Hepatocyte (in vitro differentiated cells): ENCODE measurements around the gene TSPEAR. TPM values are rescaled to one million over a fixed set of nuclear protein-coding genes. Genes with fewer than 3 reads are reported as not detected.

Source experiments
- DNase-seq: peaks from one replicate; pipeline ENCODE4 v3.0.0-alpha.2; 2016; ENCODE audit warnings: low spot score
- H2AFZ ChIP-seq: fragments of 200-600 bp; sonication (generic); 2 replicates; pipeline ENCODE4 v1.6.0; 2016; ENCODE audit warnings: antibody characterized with exemption, mild to moderate bottlenecking
- H3K27ac ChIP-seq: fragments of 200-600 bp; sonication (generic); 2 replicates; pipeline ENCODE4 v1.5.1; 2016; ENCODE audit warnings: mild to moderate bottlenecking
- H3K27me3 ChIP-seq: fragments of 200-600 bp; sonication (generic); 2 replicates; pipeline ENCODE4 v1.6.1; 2016
- H3K36me3 ChIP-seq: fragments of 200-600 bp; sonication (generic); replicated peaks from 2 replicates; pipeline ENCODE4 v1.5.1; 2016; ENCODE audit warnings: low read depth; ENCODE audit not compliant: insufficient read depth
- H3K4me1 ChIP-seq: fragments of 200-600 bp; sonication (generic); 2 replicates; pipeline ENCODE4 v1.5.1; 2016; ENCODE audit warnings: mild to moderate bottlenecking, moderate library complexity; ENCODE audit not compliant: insufficient read depth
- H3K4me2 ChIP-seq: fragments of 200-600 bp; sonication (generic); 2 replicates; pipeline ENCODE4 v1.6.0; 2016
- H3K4me3 ChIP-seq: fragments of 200-600 bp; sonication (generic); 2 replicates; pipeline ENCODE4 v1.5.1; 2016; ENCODE audit warnings: mild to moderate bottlenecking
- H3K79me2 ChIP-seq: fragments of 200-600 bp; sonication (generic); 2 replicates; pipeline ENCODE4 v1.6.0; 2017; ENCODE audit warnings: mild to moderate bottlenecking
- H3K9me2 ChIP-seq: fragments of 200-600 bp; sonication (generic); replicated peaks from 2 replicates; pipeline ENCODE4 v1.6.0; 2017; ENCODE audit warnings: mild to moderate bottlenecking; ENCODE audit not compliant: insufficient read depth
- H3K9me3 ChIP-seq: fragments of 200-600 bp; sonication (generic); 2 replicates; pipeline ENCODE4 v1.5.1; 2016; ENCODE audit warnings: low read depth, mild to moderate bottlenecking
- H4K20me1 ChIP-seq: fragments of 200-600 bp; sonication (generic); 2 replicates; pipeline ENCODE4 v1.6.0; 2016; ENCODE audit warnings: mild to moderate bottlenecking; ENCODE audit not compliant: insufficient read depth, poor library complexity, severe bottlenecking
- CTCF ChIP-seq: fragments of 200-600 bp; sonication (generic); IDR thresholded peaks from 2 replicates; pipeline ENCODE4 v1.5.1; 2016; ENCODE audit warnings: antibody characterized with exemption, mild to moderate bottlenecking; ENCODE audit not compliant: poor library complexity
- EZH2 ChIP-seq: fragments of 200-600 bp; sonication (generic); IDR thresholded peaks from 2 replicates; pipeline ENCODE4 v1.6.1; 2016; ENCODE audit warnings: antibody characterized with exemption, mild to moderate bottlenecking, borderline replicate concordance
- EZH2phosphoT487 ChIP-seq: fragments of 200-600 bp; sonication (generic); IDR thresholded peaks from one replicate; pipeline ENCODE4 v1.6.1; 2018; ENCODE audit warnings: antibody characterized with exemption, mild to moderate bottlenecking, low read depth, moderate library complexity; ENCODE audit not compliant: unreplicated experiment, severe bottlenecking
- WGBS: methylation state at CpG from one replicate; pipeline ENCODE4 v1.1.6; 2016; ENCODE audit warnings: low lambda C conversion rate; ENCODE audit errors: missing lambda C conversion rate; 5-methylcytosine and 5-hydroxymethylcytosine counted together
- polyA plus RNA-seq: library from polyadenylated mRNA; unstranded; fragments of >200 nt; fragmentation: Nextera tagmentation; extraction: Ambion mirVana; gene quantifications from 2 replicates; pipeline ENCODE4 v1.2.1, GENCODE V29; 2016
- total RNA-seq: library from RNA; depleted of rRNA; stranded (reverse); fragments of >200 nt; gene quantifications from 2 replicates; pipeline ENCODE4 v1.2.3, GENCODE V29; 2014

The TSPEAR gene
- total and polyA plus RNA-seq, 2 experiments from 2014 or later: 0.35 TPM; not detected in 1

GRCh38 chr21:44709426-44710293 lies 1.7 kb downstream of the TSPEAR start:
- DNase-seq: no peak
- H3K4me2 ChIP-seq: peak overlapping the region; percentile 51
- H3K27me3 ChIP-seq: peaks cover 97% of the 10 kb centered on the region

DNA sequence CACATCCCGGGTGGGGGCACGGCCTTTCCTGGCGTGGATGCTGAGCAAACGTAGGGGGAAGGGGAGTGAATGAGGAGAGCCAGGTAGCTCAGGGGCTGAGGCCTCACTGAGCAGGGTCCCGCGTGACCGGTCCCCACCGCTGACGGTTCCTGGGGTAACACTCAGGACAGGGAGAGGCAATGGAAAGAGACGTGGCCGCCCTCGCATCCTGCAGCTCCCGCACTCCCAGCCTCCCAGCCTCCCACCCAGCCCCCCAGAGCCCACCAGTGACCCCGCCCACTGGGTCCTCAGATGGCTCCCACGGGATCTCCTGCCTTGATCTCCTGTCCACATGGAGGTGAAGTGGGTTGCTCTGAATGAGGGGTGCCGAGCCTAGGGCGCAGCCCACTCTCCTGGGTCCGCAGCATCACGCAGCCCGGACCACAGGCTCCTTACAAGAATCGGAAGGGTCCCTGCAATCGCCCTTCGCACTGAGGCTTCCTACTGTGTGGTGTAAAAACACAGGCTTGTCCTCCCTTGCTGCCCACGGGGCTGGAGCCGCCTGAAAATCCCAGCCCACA lies 2.4 kb downstream of the TSPEAR start:
- no peak for TF ChIP-seq EZH2phosphoT487
- TF ChIP-seq CTCF: no peak
- no peak for TF ChIP-seq EZH2
- Histone ChIP-seq H3K4me1 (peaks cover 24% of the 10 kb centered on the region), H3K79me2 (no peaks in the 10 kb centered on the region), H3K4me3 (no peak overlapping the region), H3K36me3 (no peaks in the 10 kb centered on the region), H3K9me3 (no peaks in the 10 kb centered on the region), H3K4me2 (peak overlapping the region; percentile 51), H3K27me3 (peaks cover 97% of the 10 kb centered on the region), H3K9me2 (no peaks in the 10 kb centered on the region), H4K20me1 (no peaks in the 10 kb centered on the region), H3K27ac (no peak overlapping the region), H2AFZ (no peak overlapping the region)
- 9% methylated on average over 22 of the region's 25 CpGs for WGBS
- DNase-seq: no peak

More at GRCh38 chr21:44709426-44710293, 1.7 kb downstream of the TSPEAR start:
- no peak overlapping the region for H3K27ac ChIP-seq
- no peak for TF ChIP-seq EZH2phosphoT487
- no peak for TF ChIP-seq CTCF
- TF ChIP-seq EZH2: peak; percentile 72
- H3K36me3 ChIP-seq: no peaks in the 10 kb centered on the region
- H3K79me2 ChIP-seq: no peaks in the 10 kb centered on the region
- no peaks in the 10 kb centered on the region for H3K9me2 ChIP-seq
- H3K4me3 ChIP-seq: no peak overlapping the region
- no peak overlapping the region for H2AFZ ChIP-seq
- no peaks in the 10 kb centered on the region for H4K20me1 ChIP-seq
- H3K9me3 ChIP-seq: no peaks in the 10 kb centered on the region
- 5% methylated on average over 45 of the region's 45 CpGs for WGBS
- peaks cover 24% of the 10 kb centered on the region for H3K4me1 ChIP-seq

DNA sequence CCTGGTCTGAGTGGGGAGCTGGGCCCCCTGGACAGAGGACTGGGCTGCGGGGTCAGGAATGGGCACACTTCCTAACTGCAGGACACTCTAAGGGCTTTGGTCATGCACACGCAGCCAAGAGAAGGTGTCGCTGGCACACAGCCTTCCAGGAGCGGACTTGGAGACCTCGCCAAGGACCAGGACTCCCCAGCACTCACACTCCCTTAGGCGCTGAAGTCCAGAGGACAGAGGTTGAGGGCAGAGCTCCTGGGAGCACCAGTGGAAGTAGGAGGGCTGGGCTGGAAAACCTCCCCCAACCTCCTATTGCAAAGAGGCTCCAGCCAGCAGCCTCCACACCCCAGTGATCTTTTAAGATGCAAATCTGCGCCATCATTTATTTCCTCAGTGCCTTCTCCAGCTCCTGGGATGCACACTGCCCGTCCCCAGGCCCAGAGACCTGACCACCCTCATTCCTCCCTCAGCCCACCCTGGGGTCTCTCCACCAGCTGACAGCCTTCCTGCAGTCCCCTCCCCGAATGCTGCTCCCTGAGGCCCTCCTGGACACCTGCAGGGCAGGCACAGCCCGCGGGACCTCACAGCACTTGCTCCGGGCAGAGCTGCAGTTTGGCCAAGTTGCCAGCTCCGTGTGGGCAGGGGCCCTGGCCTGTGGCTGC lies 3.0 kb downstream of the TSPEAR start:
- Histone ChIP-seq H3K27ac (no peak overlapping the region), H3K9me3 (no peaks in the 10 kb centered on the region), H3K79me2 (no peaks in the 10 kb centered on the region), H3K4me3 (no peak overlapping the region), H2AFZ (no peak overlapping the region), H3K4me2 (no peak overlapping the region), H3K9me2 (no peaks in the 10 kb centered on the region), H3K36me3 (no peaks in the 10 kb centered on the region), H3K27me3 (peaks cover 97% of the 10 kb centered on the region), H4K20me1 (no peaks in the 10 kb centered on the region), H3K4me1 (peaks cover 24% of the 10 kb centered on the region)
- DNase-seq: no peak
- WGBS: 6% methylated on average over 13 of the region's 13 CpGs
- TF ChIP-seq EZH2phosphoT487 (no peak), EZH2 (no peak), CTCF (no peak)
